ENCODE results near the gene TMPRSS9. TPM values are rescaled to one million over a fixed set of nuclear protein-coding genes. Genes with fewer than 3 reads are reported as not detected.

The TMPRSS9 gene
- total and polyA plus RNA-seq, 2 of the 13 experiments (the other 11 are each of a cell fraction or from before 2014, with no cell fraction given) = 2.5 to 5.2 TPM

GRCh38 chr19:2427429-2428320, 67.6 kb downstream of the TMPRSS9 start, which contains the start of gene TIMM13 (continued):
- TF ChIP-seq CEBPZ (IDR thresholded peaks at IDR 0.05; ENCODE audit: low read length) (no peak), ZNF724P (CRISPR knock-in tag; IDR thresholded peaks at IDR 0.05; ENCODE audit: borderline replicate concordance) (peak; percentile 27; the same call in 1 of the 2 replicates), TIGD3 (CRISPR knock-in tag; IDR thresholded peaks at IDR 0.05; ENCODE audit: borderline replicate concordance) (no peak), NR3C1 (CRISPR knock-in tag; IDR thresholded peaks at IDR 0.05) (no peak), ZNF850 (CRISPR knock-in tag; conservative IDR thresholded peaks at IDR 0.05) (no peak), SOX13 (IDR thresholded peaks at IDR 0.05) (peak; percentile 16; the same call in 1 of the 2 replicates), SOX13 (CRISPR knock-in tag; conservative IDR thresholded peaks at IDR 0.05 in 1 of 2, IDR thresholded peaks at IDR 0.05 in 1 of 2) (no peak; a peak in 1 of 4 replicates), RBAK (CRISPR knock-in tag; IDR thresholded peaks at IDR 0.05) (no peak), ZFP41 (CRISPR knock-in tag; IDR thresholded peaks at IDR 0.05; ENCODE audit: borderline replicate concordance) (no peak), RXRA (CRISPR knock-in tag; IDR thresholded peaks at IDR 0.05) (peak; percentile 99), ZNF766 (CRISPR knock-in tag; IDR thresholded peaks at IDR 0.05; ENCODE audit: borderline replicate concordance) (peak; percentile 86; the same call in 1 of the 2 replicates), FOXK1 (CRISPR knock-in tag; IDR thresholded peaks at IDR 0.05; ENCODE audit: borderline replicate concordance, low read depth) (peak; percentile 87), ATF1 (CRISPR knock-in tag; IDR thresholded peaks at IDR 0.05) (peak; percentile 98), CENPT (CRISPR knock-in tag; IDR thresholded peaks at IDR 0.05; ENCODE audit: low read depth) (0 out of 2 replicates have a peak, but pooled peaks have one; percentile 68), NFKB2 (CRISPR knock-in tag; IDR thresholded peaks at IDR 0.05; ENCODE audit: borderline replicate concordance) (peak; percentile 70), EED (CRISPR knock-in tag; IDR thresholded peaks at IDR 0.05) (peak; percentile 55; the same call in 1 of the 2 replicates), ZNF274 (CRISPR knock-in tag; IDR thresholded peaks at IDR 0.05) (0 out of 2 replicates have a peak, but pooled peaks have one; percentile 44), REXO4 (CRISPR knock-in tag; IDR thresholded peaks at IDR 0.05; ENCODE audit: borderline replicate concordance) (no peak), CEBPB (IDR thresholded peaks at IDR 0.05; ENCODE audit: borderline replicate concordance, low read depth, low read length) (peak; percentile 99), BRF2 (CRISPR knock-in tag; IDR thresholded peaks at IDR 0.05) (0 out of 2 replicates have a peak, but pooled peaks have one; percentile 63), SALL1 (CRISPR knock-in tag; IDR thresholded peaks at IDR 0.05) (peak; percentile 83)
